NCI-H128 (cell line): Measurements from ENCODE around the gene HSD3B2.

Source experiments
- DNase-seq: peaks from one replicate; lab custom pipeline; 2025; ENCODE audit not compliant: unreplicated experiment; lab: John Stamatoyannopoulos, UW

HSD3B2 gene

DNA sequence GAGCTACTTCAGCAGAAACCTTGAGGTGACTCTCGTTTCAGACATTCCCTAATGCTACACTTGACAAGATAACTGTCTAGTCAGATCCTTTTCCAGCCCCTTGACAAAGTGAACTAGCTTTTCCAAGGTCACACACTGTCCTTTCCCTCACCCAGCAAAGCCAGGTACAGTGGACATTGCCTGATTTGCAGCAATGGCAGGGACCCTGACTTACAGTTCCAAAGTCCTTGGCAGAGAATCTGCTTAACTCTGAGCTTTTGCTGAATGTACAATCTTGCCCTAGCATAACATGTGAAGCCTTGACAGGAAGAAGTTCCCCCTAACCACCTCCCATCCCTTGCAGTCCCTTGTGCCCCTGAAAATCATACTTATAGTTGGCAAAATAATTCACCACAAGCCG lies 37.1 kb downstream of the HSD3B2 start:
- no peak for DNase-seq

DNA sequence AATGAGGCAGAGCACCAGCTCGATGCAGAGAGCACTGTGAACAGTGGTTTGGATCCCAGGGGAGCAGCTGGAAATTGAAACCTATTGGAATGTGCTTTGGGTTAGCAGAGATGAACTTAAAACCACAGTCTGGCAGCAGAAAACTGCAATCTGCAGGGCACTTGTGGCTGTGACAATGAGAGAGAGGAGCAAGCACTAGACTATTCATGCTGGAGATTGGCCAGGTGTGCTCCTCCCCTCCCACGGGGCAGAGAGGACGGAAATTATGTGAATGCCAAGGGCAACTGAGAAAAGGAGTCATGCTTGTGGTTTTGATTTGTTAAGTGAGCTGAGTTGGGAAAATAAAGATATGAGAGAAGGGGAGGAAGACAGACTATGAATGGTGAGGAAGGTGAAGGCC lies 38.1 kb downstream of the HSD3B2 start:
- DNase-seq, result no peak

DNA sequence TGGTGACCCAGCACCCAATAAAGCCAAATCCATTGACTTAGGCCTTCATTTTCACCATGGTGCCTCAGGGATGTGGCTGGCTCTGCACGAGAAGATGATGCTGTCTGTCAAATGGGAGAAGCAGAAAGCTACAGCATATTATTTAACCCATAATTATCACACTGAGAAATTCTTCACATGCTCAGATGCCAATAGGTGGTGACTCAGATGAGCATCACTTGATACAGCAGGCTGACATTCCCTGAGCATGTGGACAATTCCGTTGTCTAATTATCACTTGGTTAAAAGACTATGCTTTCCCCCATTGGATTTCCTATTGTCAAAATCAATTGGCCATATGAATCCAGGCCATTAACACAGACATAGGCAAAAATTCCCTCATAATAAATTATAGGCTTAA lies 48.0 kb downstream of the HSD3B2 start:
- no peak for DNase-seq

DNA sequence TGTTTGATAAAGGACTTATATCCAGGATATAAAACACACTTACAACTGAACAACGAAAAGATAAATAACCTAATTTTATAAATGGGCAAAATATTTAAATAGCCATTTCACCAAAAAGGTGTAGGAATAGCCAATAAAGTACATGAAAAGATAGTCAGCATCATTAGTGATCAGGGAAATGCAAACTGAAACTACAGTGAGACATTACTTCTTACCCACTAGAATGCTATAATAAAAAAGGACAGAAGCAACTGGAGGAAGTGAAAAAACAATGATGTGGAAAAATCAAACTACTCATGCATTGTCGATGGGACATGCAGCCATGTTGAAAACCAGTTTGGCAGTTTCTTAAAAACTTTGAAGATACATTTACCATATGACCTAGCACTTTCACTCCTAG lies 48.6 kb downstream of the HSD3B2 start:
- no peak for DNase-seq

DNA sequence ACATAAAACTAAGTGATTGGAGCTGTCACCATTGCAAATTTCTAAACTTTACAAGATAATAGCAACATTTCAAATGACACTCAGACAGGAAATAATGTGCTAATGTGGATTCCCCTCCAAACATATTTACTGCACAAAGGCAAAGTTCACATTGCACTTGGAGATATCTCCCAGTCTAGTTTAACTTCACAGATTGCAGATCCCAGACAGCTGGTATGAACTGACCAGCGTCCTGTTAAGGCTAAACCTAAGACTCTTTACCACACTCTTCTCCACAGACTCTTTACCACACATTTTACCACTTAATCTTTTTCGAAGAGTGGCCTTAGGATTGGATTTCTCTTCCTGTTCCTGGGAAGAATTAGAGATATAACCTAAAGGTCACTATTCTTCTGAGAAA lies 51.5 kb downstream of the HSD3B2 start:
- DNase-seq, result no peak

DNA sequence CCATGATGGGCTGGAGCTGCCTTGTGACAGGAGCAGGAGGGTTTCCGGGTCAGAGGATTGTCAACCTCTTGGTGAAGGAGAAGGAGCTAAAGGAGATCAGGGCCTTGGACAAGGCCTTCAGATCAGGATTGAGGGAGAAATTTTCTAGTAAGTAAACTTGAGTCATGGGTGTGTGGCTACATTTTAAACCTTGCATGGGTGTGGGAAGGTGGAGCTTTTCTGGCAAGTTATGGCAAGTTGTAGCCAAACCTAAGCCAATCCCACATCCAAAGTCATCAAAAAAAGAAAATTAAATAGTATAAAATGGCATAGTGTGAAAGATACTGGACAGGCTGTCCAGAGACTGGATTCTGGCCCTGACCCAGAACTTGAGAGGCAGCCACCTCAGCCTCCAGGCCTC lies 52.3 kb downstream of the HSD3B2 start:
- no peak for DNase-seq

DNA sequence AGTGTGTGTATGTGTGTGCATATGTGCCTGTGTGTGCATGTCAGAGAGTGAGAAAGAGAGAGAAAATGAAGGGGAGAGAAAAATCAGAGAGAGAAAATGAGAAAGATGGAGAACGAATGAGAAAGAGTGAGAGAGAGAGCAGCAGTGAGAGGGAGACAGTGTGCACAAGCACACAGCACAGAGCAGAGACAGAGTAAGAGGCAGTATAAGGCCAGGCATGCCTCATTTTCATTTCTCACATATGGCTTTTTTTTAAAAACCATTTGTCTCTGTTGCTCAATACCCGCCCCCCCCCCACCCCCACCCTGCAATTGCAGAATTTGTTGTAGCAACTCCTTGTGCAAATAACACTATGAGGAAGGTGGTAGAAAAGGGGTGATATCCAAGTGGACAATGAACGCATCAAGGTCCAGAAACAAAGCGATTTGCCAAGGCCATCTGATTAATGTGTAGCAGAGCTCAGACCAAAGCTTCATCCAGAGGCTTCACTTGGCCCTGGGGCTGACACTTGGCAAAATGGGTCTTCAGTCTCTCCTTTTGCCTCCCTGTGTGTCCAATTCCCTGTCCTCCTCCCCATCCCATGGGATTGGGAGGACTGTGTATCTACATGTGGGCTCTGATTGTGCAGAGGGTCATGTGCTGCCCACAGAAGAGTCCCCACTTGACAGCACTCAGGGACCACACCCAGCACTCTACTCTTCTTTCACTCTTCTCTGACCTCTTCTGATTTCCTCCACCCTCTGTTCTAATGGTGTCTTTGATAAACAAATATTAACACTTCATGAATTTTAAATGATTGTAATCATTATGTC lies 53.1 kb downstream of the HSD3B2 start:
- DNase-seq, result no peak

DNA sequence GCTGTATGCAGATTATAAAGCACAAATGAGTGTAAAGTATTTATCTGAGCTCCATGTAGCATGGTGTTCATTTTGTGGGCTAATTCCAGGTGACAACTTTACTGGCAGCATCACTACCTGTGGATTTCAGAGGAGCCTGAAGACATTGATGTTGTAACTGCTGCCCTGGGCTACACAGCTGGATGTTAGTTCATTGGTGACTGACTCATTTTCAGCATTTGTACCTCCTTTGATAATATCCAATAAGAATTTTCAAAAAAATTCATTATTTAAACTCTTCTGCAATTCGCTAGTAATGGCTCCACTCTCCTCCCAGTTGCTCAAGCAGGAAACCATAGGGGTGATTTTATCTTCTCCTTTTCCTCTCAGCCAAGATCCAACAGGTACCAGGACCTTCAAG lies 54.8 kb downstream of the HSD3B2 start:
- DNase-seq, result no peak

DNA sequence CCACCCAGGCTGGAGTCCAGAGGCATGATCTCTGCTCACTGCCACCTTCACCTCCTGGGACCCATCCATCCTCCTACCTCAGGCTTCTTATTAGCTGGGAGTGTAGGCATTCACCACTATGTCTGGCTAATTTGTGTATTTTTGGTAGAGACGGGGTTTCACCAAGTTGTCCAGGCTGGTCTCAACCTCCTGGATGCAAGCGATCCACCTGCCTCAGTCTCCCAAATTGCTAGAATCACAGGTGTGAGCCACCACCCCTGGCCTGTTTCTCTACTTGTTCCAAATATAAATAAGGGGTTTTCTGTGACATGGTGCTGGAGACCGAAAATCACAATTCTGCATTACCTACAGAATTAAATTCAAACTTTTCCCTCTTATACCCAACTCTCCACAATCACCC lies 55.4 kb downstream of the HSD3B2 start:
- no peak for DNase-seq

DNA sequence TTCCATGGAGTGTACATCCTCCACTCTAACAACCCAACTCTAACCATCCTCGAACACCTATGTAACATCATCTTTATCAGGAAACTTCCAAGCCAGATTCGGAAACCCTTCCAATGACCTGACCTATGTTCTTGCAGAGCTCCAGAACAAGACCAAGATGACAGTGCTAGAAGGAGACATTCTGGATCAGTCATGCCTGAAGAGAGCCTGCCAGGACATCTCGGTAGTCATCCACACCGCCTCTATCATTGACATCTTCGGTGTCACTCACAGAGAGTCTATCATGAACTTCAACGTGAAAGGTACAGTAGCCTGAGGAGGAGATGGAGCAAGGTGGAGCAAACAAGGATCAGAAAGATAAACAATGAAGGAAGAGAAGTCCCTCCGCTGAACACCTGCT lies 56.0 kb downstream of the HSD3B2 start:
- DNase-seq, result no peak

DNA sequence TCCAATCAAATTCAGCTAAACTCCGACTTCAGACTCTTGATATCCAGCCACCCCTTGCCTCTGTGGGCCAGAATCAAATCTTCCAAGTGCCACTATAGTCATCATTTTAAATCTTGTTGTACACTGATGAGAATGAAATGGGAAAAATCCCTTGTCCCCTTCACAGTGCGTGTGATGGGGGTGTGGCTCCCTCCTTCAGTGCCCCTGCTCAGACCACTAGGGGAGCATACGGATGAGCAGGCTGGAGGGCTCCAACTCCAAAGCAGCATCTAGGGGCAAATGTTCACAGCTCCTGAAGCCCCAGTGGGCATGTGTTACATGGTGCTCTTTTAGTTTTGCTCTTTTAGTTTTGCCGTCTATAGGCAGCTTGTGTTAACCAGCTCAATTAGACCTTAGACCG lies 56.6 kb downstream of the HSD3B2 start:
- no peak for DNase-seq

DNA sequence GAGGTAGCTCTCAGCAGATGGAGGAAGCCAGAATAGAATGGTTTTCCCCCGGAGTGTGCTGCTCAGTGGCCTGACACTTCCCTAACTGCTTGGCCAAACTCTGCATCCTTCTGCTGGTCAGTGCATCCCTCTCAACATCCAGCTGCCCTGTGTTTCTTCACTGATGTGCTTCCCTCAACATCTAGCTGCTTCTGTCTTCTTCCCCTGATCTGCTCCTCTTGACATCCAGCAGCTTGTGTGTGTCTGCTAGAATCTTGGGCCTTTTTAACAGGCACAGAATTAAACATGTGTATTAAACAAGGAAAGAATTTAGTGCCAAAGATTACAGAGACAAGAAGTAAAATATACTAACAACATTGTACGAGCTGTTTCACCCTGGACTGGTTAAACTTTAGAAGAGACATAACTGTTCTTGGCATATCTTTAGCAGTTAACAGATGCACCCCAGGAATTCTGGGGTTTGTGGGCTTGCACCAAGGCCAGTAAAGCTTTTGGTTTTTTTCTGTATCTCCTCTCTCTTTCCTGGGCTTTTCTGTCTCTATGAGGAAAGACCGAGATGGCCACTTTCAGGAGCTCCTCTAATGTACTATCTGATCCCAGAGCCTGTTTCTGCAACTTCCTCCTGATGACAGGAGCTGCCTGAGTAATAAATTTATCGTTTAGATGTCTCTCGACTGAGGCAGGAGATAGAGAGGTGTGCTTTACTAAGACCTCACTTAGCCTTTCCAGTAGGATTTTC lies 57.3 kb downstream of the HSD3B2 start:
- DNase-seq, result no peak
